IMR-90 (cell line): Measurements from ENCODE around the gene CLMP.

ENCODE experiments used
- BHLHE40 ChIP-seq: fragments of 150-350 bp; IDR thresholded peaks from 2 replicates; pipeline ENCODE4 v1.6.1; 2016; ENCODE audit warnings: mild to moderate bottlenecking, low read depth, low read length
- CEBPB ChIP-seq: IDR thresholded peaks from 2 replicates; pipeline ENCODE4 v1.6.1; 2012; ENCODE audit warnings: low read depth, low read length, improper control_type of control experiment
- CHD1 ChIP-seq: IDR thresholded peaks from 2 replicates; pipeline ENCODE4 v1.6.1; 2012; ENCODE audit warnings: low read depth, low read length, improper control_type of control experiment
- CTCF ChIP-seq: conservative IDR thresholded peaks from 2 replicates; pipeline ENCODE4 v1.5.1; 2012; ENCODE audit warnings: mild to moderate bottlenecking, low read depth, low read length, improper control_type of control experiment
- ELK1 ChIP-seq: fragments of 150-350 bp; IDR thresholded peaks from 2 replicates; pipeline ENCODE4 v1.6.1; 2016; ENCODE audit warnings: low read depth, mild to moderate bottlenecking, low read length, moderate library complexity, borderline replicate concordance
- FOS ChIP-seq: fragments of 150-350 bp; IDR thresholded peaks from 2 replicates; pipeline ENCODE4 v1.6.1; 2016; ENCODE audit warnings: low read depth, low read length
- MAFK ChIP-seq: IDR thresholded peaks from 2 replicates; pipeline ENCODE4 v1.6.1; 2012; ENCODE audit warnings: low read depth, low read length, improper control_type of control experiment
- NFE2L2 ChIP-seq: fragments of 150-350 bp; IDR thresholded peaks from 2 replicates; pipeline ENCODE4 v1.6.1; 2016; ENCODE audit warnings: low read depth, mild to moderate bottlenecking, low read length
- POLR2A ChIP-seq: IDR thresholded peaks from 2 replicates; pipeline ENCODE4 v1.6.1; 2012; ENCODE audit warnings: mild to moderate bottlenecking, low read depth, low read length
- RCOR1 ChIP-seq: IDR thresholded peaks from 2 replicates; pipeline ENCODE4 v1.6.1; 2012; ENCODE audit warnings: mild to moderate bottlenecking, low read length, improper control_type of control experiment; ENCODE audit not compliant: insufficient replicate concordance
- RFX5 ChIP-seq: IDR thresholded peaks from 2 replicates; pipeline ENCODE4 v1.8.0; 2012; ENCODE audit warnings: low read depth, mild to moderate bottlenecking, low read length, moderate library complexity
- SMC3 ChIP-seq: fragments of 150-350 bp; IDR thresholded peaks from 2 replicates; pipeline ENCODE4 v1.6.1; 2016; ENCODE audit warnings: low read depth, mild to moderate bottlenecking, antibody characterized with exemption, low read length, moderate library complexity
- USF2 ChIP-seq: fragments of 150-350 bp; IDR thresholded peaks from 2 replicates; pipeline ENCODE4 v1.6.1; 2017; ENCODE audit warnings: mild to moderate bottlenecking, antibody characterized with exemption, low read length, low read depth

GRCh38 chr11:123051634-123052033 is 143.4 kb downstream of the CLMP start:
- TF ChIP-seq CTCF: no peak
- TF ChIP-seq POLR2A: 0 out of 2 replicates have a peak, but pooled peaks have one; percentile 28
- TF ChIP-seq FOS: no peak
- no peak for TF ChIP-seq MAFK
- TF ChIP-seq RFX5: no peak
- no peak for TF ChIP-seq CHD1
- TF ChIP-seq SMC3: no peak
- TF ChIP-seq NFE2L2: no peak
- TF ChIP-seq RCOR1: no peak
- no peak for TF ChIP-seq BHLHE40
- no peak for TF ChIP-seq USF2
- no peak for TF ChIP-seq ELK1
- no peak for TF ChIP-seq CEBPB
